HepG2 (cell line): ENCODE measurements around the gene FAM89B. TPM values are rescaled to one million over a fixed set of nuclear protein-coding genes. Genes with fewer than 3 reads are reported as not detected.

Experiments used
- AGO1 ChIP-seq: fragments of 200-400 bp; formaldehyde crosslinking; IDR thresholded peaks from 2 replicates; pipeline ENCODE4 v1.6.1; 2017; ENCODE audit warnings: mild to moderate bottlenecking, low read depth, low read length, moderate library complexity; ENCODE audit not compliant: poor library complexity, severe bottlenecking
- AGO2 ChIP-seq: fragments of 200-400 bp; formaldehyde crosslinking; optimal IDR thresholded peaks from 2 replicates; pipeline ENCODE3; 2017; ENCODE audit warnings: mild to moderate bottlenecking, low read depth, low read length, moderate library complexity
- BORCS8-MEF2B ChIP-seq: sonication (generic); formaldehyde crosslinking; IDR thresholded peaks from 2 replicates; pipeline ENCODE4 v1.8.0; 2022; ENCODE audit warnings: mild to moderate bottlenecking, missing genetic modification reagents
- CBX5 ChIP-seq: sonication (generic); formaldehyde crosslinking; IDR thresholded peaks from 2 replicates; pipeline ENCODE4 v1.4.0; 2020; ENCODE audit warnings: missing genetic modification reagents, borderline replicate concordance
- CHD4 ChIP-seq: fragments of 200-600 bp; sonication (generic); IDR thresholded peaks from 2 replicates; pipeline ENCODE4 v1.7.0; 2017; ENCODE audit warnings: mild to moderate bottlenecking, low read length, borderline replicate concordance
- FOXC1 ChIP-seq: sonication (generic); formaldehyde crosslinking; IDR thresholded peaks from 2 replicates; pipeline ENCODE4 v1.8.0; 2022; ENCODE audit warnings: mild to moderate bottlenecking, missing genetic modification reagents, borderline replicate concordance
- KLF6 ChIP-seq: IDR thresholded peaks from 2 replicates; pipeline ENCODE4 v1.8.0; 2016; ENCODE audit warnings: missing biosample characterization, missing genetic modification reagents
- NONO ChIP-seq, 2 experiments: fragments of 450-650 bp in 1 of 2; sonication (generic) in 1 of 2; formaldehyde crosslinking in 1 of 2; IDR thresholded peaks in 1 of 2; conservative IDR thresholded peaks in 1 of 2; 2 replicates each; pipeline versions ENCODE4 v1.6.1 to v1.8.0; 2017 to 2022; ENCODE audit warnings: mild to moderate bottlenecking in 1 of 2, missing genetic modification reagents in 1 of 2, moderate library complexity in 1 of 2
- NR3C1 ChIP-seq: sonication (generic); formaldehyde crosslinking; IDR thresholded peaks from 2 replicates; pipeline ENCODE4 v1.4.0; 2020; ENCODE audit warnings: missing genetic modification reagents
- RBFOX2 ChIP-seq: fragments of 200-400 bp; formaldehyde crosslinking; IDR thresholded peaks from 2 replicates; pipeline ENCODE4 v1.6.1; 2017; ENCODE audit warnings: low read depth, mild to moderate bottlenecking, low read length
- SALL1 ChIP-seq: sonication (generic); formaldehyde crosslinking; IDR thresholded peaks from 2 replicates; pipeline ENCODE4 v1.8.0; 2022; ENCODE audit warnings: mild to moderate bottlenecking, missing genetic modification reagents
- SPEN ChIP-seq: sonication (generic); formaldehyde crosslinking; IDR thresholded peaks from 2 replicates; pipeline ENCODE4 v1.5.1; 2020; ENCODE audit warnings: low read depth, mild to moderate bottlenecking, missing genetic modification reagents
- TRIM24 ChIP-seq: sonication (generic); formaldehyde crosslinking; IDR thresholded peaks from 2 replicates; pipeline ENCODE4 v1.8.0; 2022; ENCODE audit warnings: mild to moderate bottlenecking, missing genetic modification reagents
- ZBTB7A ChIP-seq: sonication (generic); formaldehyde crosslinking; IDR thresholded peaks from 2 replicates; pipeline ENCODE4 v1.8.0; 2022; ENCODE audit warnings: mild to moderate bottlenecking, missing genetic modification reagents
- ZNF564 ChIP-seq: sonication (generic); formaldehyde crosslinking; IDR thresholded peaks from 2 replicates; pipeline ENCODE4 v1.8.1; 2023; ENCODE audit warnings: mild to moderate bottlenecking, missing genetic modification reagents
- ZNF629 ChIP-seq: sonication (generic); formaldehyde crosslinking; conservative IDR thresholded peaks from 2 replicates; pipeline ENCODE4 v1.5.0; 2020; ENCODE audit warnings: missing genetic modification reagents
- polyA plus RNA-seq, 8 experiments: library from polyadenylated mRNA; depleted of rRNA in 3 of 8; stranded (reverse) in 7 of 8; unstranded in 1 of 8; fragments of >200 nt; fragmentation: Illumina TruSeq in 4 of 8; extraction: Trizol in 4 of 8; gene quantifications; 2 replicates each; pipeline versions ENCODE4 v1.2.1 to v1.2.3, GENCODE V29; 2011 to 2016; ENCODE audit warnings: low read depth in 4 of 8, missing spikeins in 1 of 8, mixed read lengths in 1 of 8; ENCODE audit not compliant: insufficient read depth in 1 of 8
- total RNA-seq, 5 experiments: library from RNA; depleted of rRNA; stranded (reverse); fragments of >200 nt; fragmentation: Illumina TruSeq; extraction: Trizol; gene quantifications; 2 replicates each; pipeline ENCODE4 v1.2.3, GENCODE V29; 2016; ENCODE audit warnings: low read depth in 1 of 5
- TF ChIP-seq, protein P1 (sequence below): sonication (generic); formaldehyde crosslinking; IDR thresholded peaks from 2 replicates; pipeline ENCODE4 v1.4.0; 2020; ENCODE audit warnings: missing genetic modification reagents
- TF ChIP-seq, protein P2 (sequence below): sonication (generic); formaldehyde crosslinking; IDR thresholded peaks from 2 replicates; pipeline ENCODE4 v1.4.0; 2020; ENCODE audit warnings: mild to moderate bottlenecking, missing genetic modification reagents
- TF ChIP-seq, protein P3 (sequence below): sonication (generic); formaldehyde crosslinking; IDR thresholded peaks from 2 replicates; pipeline ENCODE4 v1.8.0; 2022; ENCODE audit warnings: low read depth, missing genetic modification reagents
- TF ChIP-seq, protein P4 (sequence below): sonication (generic); formaldehyde crosslinking; conservative IDR thresholded peaks from 2 replicates; pipeline ENCODE4 v1.8.0; 2022; ENCODE audit warnings: mild to moderate bottlenecking, moderate library complexity, missing genetic modification reagents

The FAM89B gene
- total and polyA plus RNA-seq, 2 of the 13 experiments (the other 11 are each of a cell fraction or from before 2014, with no cell fraction given): 5.7 to 8.0 TPM

DNA sequence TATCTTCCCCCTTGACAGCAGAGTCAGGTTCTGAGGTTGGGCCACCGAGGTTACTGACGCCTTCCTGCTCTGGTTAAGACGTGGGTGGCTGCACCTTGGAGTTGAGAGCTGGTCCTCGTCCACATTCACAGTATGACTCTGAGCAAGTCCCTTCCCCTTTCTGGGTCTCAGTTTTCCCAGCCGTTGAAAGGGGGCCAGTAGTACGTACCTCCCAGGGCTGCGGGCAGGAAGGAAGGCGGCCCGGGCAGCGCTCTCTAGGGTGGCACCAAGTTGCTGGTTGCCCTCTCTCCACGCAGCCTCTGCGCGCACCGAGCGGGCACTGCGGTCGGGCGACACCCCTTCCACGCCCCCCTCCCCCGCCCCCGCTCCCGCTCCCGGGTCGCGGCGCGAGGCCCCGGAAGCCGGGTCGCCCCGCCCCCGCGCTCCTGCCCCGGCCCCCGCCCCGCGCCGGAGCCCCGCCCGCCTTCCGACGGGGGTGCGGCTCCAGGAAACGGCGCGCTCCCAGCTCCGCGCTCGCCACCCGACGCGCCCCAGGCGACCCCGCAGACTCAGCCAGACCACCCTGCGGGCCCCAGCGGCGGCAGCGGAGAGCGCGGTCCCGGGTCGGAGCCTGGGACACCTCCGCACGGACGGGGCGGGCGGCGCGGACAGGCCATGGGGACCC, 3.4 kb downstream of the FAM89B start, which contains the start of gene EHBP1L1 (continued):
- TF ChIP-seq, protein P1, sequence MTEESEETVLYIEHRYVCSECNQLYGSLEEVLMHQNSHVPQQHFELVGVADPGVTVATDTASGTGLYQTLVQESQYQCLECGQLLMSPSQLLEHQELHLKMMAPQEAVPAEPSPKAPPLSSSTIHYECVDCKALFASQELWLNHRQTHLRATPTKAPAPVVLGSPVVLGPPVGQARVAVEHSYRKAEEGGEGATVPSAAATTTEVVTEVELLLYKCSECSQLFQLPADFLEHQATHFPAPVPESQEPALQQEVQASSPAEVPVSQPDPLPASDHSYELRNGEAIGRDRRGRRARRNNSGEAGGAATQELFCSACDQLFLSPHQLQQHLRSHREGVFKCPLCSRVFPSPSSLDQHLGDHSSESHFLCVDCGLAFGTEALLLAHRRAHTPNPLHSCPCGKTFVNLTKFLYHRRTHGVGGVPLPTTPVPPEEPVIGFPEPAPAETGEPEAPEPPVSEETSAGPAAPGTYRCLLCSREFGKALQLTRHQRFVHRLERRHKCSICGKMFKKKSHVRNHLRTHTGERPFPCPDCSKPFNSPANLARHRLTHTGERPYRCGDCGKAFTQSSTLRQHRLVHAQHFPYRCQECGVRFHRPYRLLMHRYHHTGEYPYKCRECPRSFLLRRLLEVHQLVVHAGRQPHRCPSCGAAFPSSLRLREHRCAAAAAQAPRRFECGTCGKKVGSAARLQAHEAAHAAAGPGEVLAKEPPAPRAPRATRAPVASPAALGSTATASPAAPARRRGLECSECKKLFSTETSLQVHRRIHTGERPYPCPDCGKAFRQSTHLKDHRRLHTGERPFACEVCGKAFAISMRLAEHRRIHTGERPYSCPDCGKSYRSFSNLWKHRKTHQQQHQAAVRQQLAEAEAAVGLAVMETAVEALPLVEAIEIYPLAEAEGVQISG (CRISPR knock-in tag): peak; percentile 21; the same call in 1 of the 2 replicates
- TF ChIP-seq SALL1 (CRISPR knock-in tag): peak; percentile 13; the same call in 1 of the 2 replicates
- TF ChIP-seq, protein P2, sequence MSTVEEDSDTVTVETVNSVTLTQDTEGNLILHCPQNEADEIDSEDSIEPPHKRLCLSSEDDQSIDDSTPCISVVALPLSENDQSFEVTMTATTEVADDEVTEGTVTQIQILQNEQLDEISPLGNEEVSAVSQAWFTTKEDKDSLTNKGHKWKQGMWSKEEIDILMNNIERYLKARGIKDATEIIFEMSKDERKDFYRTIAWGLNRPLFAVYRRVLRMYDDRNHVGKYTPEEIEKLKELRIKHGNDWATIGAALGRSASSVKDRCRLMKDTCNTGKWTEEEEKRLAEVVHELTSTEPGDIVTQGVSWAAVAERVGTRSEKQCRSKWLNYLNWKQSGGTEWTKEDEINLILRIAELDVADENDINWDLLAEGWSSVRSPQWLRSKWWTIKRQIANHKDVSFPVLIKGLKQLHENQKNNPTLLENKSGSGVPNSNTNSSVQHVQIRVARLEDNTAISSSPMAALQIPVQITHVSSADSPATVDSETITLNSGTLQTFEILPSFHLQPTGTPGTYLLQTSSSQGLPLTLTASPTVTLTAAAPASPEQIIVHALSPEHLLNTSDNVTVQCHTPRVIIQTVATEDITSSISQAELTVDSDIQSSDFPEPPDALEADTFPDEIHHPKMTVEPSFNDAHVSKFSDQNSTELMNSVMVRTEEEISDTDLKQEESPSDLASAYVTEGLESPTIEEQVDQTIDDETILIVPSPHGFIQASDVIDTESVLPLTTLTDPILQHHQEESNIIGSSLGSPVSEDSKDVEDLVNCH (CRISPR knock-in tag): no peak
- TF ChIP-seq SPEN (CRISPR knock-in tag): 0 out of 2 replicates have a peak, but pooled peaks have one; percentile 62
- peak; percentile 39; the same call in 1 of the 2 replicates for TF ChIP-seq ZNF564 (CRISPR knock-in tag)
- peak; percentile 94; the same call in 1 of the 2 replicates for TF ChIP-seq CHD4
- no peak for TF ChIP-seq NONO (IDR thresholded peaks at IDR 0.05)
- TF ChIP-seq NONO (CRISPR knock-in tag; conservative IDR thresholded peaks at IDR 0.05): 0 out of 2 replicates have a peak, but pooled peaks have one; percentile 18
- peak; percentile 94 for TF ChIP-seq ZNF629
- peak; percentile 89 for TF ChIP-seq AGO1
- TF ChIP-seq TRIM24 (CRISPR knock-in tag): no peak
- TF ChIP-seq NR3C1 (CRISPR knock-in tag): no peak
- TF ChIP-seq FOXC1 (CRISPR knock-in tag): 0 out of 2 replicates have a peak, but pooled peaks have one; percentile 71
- TF ChIP-seq, protein P3, sequence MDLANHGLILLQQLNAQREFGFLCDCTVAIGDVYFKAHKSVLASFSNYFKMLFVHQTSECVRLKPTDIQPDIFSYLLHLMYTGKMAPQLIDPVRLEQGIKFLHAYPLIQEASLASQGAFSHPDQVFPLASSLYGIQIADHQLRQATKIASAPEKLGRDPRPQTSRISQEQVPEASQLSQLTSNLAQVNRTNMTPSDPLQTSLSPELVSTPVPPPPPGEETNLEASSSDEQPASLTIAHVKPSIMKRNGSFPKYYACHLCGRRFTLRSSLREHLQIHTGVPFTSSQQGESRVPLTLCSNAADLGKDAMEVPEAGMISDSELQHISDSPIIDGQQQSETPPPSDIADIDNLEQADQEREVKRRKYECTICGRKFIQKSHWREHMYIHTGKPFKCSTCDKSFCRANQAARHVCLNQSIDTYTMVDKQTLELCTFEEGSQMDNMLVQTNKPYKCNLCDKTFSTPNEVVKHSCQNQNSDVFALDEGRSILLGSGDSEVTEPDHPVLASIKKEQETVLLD (CRISPR knock-in tag): peak; percentile 81
- peak; percentile 66 for TF ChIP-seq AGO2
- TF ChIP-seq RBFOX2: peak; percentile 58; the same call in 1 of the 2 replicates
- TF ChIP-seq KLF6 (CRISPR knock-in tag): 0 out of 2 replicates have a peak, but pooled peaks have one; percentile 10
- 0 out of 2 replicates have a peak, but pooled peaks have one; percentile 6 for TF ChIP-seq CBX5 (CRISPR knock-in tag)
- no peak for TF ChIP-seq BORCS8-MEF2B (CRISPR knock-in tag)
- TF ChIP-seq, protein P4, sequence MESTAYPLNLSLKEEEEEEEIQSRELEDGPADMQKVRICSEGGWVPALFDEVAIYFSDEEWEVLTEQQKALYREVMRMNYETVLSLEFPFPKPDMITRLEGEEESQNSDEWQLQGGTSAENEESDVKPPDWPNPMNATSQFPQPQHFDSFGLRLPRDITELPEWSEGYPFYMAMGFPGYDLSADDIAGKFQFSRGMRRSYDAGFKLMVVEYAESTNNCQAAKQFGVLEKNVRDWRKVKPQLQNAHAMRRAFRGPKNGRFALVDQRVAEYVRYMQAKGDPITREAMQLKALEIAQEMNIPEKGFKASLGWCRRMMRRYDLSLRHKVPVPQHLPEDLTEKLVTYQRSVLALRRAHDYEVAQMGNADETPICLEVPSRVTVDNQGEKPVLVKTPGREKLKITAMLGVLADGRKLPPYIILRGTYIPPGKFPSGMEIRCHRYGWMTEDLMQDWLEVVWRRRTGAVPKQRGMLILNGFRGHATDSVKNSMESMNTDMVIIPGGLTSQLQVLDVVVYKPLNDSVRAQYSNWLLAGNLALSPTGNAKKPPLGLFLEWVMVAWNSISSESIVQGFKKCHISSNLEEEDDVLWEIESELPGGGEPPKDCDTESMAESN (CRISPR knock-in tag): 0 out of 2 replicates have a peak, but pooled peaks have one; percentile 38
- 0 out of 2 replicates have a peak, but pooled peaks have one; percentile 41 for TF ChIP-seq ZBTB7A (CRISPR knock-in tag)
